Spleen (tissue), 11 donors: ENCODE measurements around the gene FBRS. TPM values are rescaled to one million over a fixed set of nuclear protein-coding genes. Genes with fewer than 3 reads are reported as not detected.
A peak's percentile ranks its signal among the peaks of the same experiment; 100 is the strongest.

Experiments
- DNase-seq: peaks from one replicate; pipeline ENCODE4 v3.0.0-alpha.2; 2020
- H3K27ac ChIP-seq, 8 donors: fragments of 200-600 bp; sonication (generic) in 7 of 8; 1 replicate in 4 of 8; 2 replicates in 4 of 8; pipeline versions ENCODE4 v1.5.0 to v1.8.0; 2016 to 2021; ENCODE audit warnings: inconsistent platforms in 4 of 8, mild to moderate bottlenecking in 4 of 8, moderate library complexity in 1 of 8
- H3K27me3 ChIP-seq, 7 donors: fragments of 200-600 bp; sonication (generic) in 6 of 7; replicated peaks in 1 of 7; 1 replicate in 4 of 7; 2 replicates in 3 of 7; pipeline versions ENCODE4 v1.5.0 to v1.8.0; 2016 to 2021; ENCODE audit warnings: inconsistent platforms in 3 of 7, mild to moderate bottlenecking in 1 of 7
- H3K36me3 ChIP-seq, 6 donors: fragments of 200-600 bp; sonication (generic) in 5 of 6; 1 replicate in 4 of 6; 2 replicates in 2 of 6; pipeline versions ENCODE4 v1.5.0 to v1.8.0; 2016 to 2021; ENCODE audit warnings: inconsistent platforms in 2 of 6
- H3K4me1 ChIP-seq, 6 donors: fragments of 200-600 bp; sonication (generic) in 5 of 6; 1 replicate in 3 of 6; 2 replicates in 3 of 6; pipeline versions ENCODE4 v1.5.0 to v1.8.0; 2016 to 2021; ENCODE audit warnings: inconsistent platforms in 3 of 6
- H3K4me3 ChIP-seq, 8 donors: fragments of 200-600 bp; sonication (generic) in 7 of 8; 1 replicate in 4 of 8; 2 replicates in 4 of 8; pipeline versions ENCODE4 v1.5.0 to v1.8.0; 2016 to 2021; ENCODE audit warnings: inconsistent platforms in 4 of 8, mild to moderate bottlenecking in 4 of 8, moderate library complexity in 2 of 8
- H3K9me3 ChIP-seq, 8 donors: fragments of 200-600 bp; sonication (generic) in 7 of 8; 1 replicate in 4 of 8; 2 replicates in 4 of 8; pipeline versions ENCODE4 v1.5.0 to v1.8.0; 2016 to 2021; ENCODE audit warnings: inconsistent platforms in 4 of 8
- POLR2A ChIP-seq, 3 donors: fragments of 450-650 bp; IDR thresholded peaks; one replicate each; pipeline ENCODE4 v1.5.1; 2017; ENCODE audit warnings: antibody characterized with exemption in 3 of 3, mild to moderate bottlenecking in 1 of 3
- POLR2AphosphoS5 ChIP-seq, 3 donors: sonication (generic); formaldehyde crosslinking; IDR thresholded peaks; one replicate each; pipeline ENCODE4 v1.5.1; 2017; ENCODE audit warnings: antibody characterized with exemption in 3 of 3
- WGBS, 5 donors: extraction: QIAGEN DNeasy Blood & Tissue Kit in 3 of 5; methylation state at CpG; one replicate each; pipeline versions ENCODE4 v1.1.5 to v1.1.7; 2013 to 2018; 5-methylcytosine and 5-hydroxymethylcytosine counted together
- intact Hi-C: fragments of 100-400 bp; cut with DNase I; formaldehyde crosslinking; loops from one replicate; pipeline ENCODE4 v1.15.0; 2023; ENCODE audit warnings: low total_unique reads
- polyA plus RNA-seq, 3 donors: library from polyadenylated mRNA; stranded (reverse); fragments of 200-250 nt; gene quantifications; one replicate each; pipeline ENCODE4 v1.2.1, GENCODE V29; 2013
- total RNA-seq, 7 donors: library from RNA; depleted of rRNA in 3 of 7; stranded (reverse); fragments of >200 nt in 3 of 7; fragmentation: NEBNext Ultra II Directional in 4 of 7; extraction: Animal tissue kit (Norgen Biotek cat#: 25700) in 4 of 7; gene quantifications; one replicate each; pipeline versions ENCODE4 v1.1.0 to v1.2.1, GENCODE V29; 2016 to 2021
- TF ChIP-seq, protein P1 (sequence below), 11 experiments: fragments of 200-600 bp in 7 of 11; fragments of 450-650 bp in 4 of 11; sonication (generic) in 4 of 11; IDR thresholded peaks in 8 of 11; conservative IDR thresholded peaks in 3 of 11; 1 replicate in 7 of 11; 2 replicates in 4 of 11; pipeline versions ENCODE4 v1.4.0 to v1.8.0; 2016 to 2021; ENCODE audit warnings: antibody characterized with exemption in 11 of 11, inconsistent platforms in 4 of 11, mild to moderate bottlenecking in 1 of 11
- donor health status: healthy with polysubstance abuse.
- donor health status: DM: no; HTN: no; CAD: no; lungs with moderate emphysema.
- donor health status: DM: no; HTN: no; CAD: no.
- donor health status: Bipolar disorder and iron deficiency.
- donor health status: healthy.
- donor health status: DM: no; HTN: no; CAD: no.
- donor health status: DM: yes; HTN: yes; CAD: no.

Gene FBRS
- total and polyA plus RNA-seq, 10 donors: 25.8 to 118 (median 76.1) TPM

DNA sequence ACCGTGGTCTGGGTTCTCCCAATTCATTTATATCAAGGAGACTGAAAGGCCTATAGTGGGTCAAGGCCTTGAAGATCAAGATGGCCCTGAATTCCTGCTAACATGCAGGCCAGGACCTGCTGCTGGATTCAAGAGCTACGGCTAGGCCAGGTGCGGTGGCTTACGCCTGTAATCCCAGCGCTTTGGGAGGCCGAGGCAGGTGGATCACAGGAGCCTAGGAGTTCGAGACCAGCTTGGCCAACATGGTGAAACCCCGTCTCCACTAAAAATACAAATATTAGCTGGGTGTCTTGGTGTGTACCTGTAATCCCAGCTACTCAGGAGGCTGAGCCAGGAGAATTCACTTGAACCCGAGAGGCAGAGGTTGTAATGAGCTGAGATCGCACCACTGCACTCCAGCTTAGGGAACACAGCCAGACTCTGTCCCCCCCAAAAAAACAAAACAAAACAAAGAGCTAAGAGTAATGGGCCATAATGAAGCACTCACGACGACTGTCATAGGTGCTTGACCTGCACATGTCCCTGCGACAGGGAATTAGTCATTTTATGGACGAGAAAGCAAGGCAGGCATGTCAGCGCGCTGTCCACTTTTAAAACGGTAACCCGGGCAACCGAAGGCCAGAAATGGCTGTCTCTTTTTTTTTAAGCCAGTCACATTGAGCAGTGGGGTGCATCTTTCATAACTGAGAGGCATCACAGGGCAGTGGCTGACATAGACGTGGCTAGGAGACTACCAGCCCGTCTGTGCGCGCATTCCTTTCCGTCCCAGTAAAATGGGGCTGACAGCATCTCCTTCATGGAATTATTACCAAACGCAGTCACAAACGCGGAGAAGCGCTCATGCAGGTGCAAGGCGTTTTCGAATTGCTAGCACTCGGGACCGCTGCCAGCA is 1.0 kb upstream of the FBRS start:
- peak overlapping the region; percentile 43 to 100 (median 99) for H3K27ac ChIP-seq
- intact Hi-C loops: loop anchor here (5.0 kb wide), 1 partner anchor 35 kb away; no protein-coding TSS in a partner anchor
- peaks cover 0 to 67% (median 51%) of the 10 kb centered on the region in 6 donors for H3K36me3 ChIP-seq
- TF ChIP-seq POLR2A (IDR thresholded peaks at IDR 0.05) (no peak), POLR2AphosphoS5 (IDR thresholded peaks at IDR 0.05) (peak in 1 of 3 donors; percentile 1)
- no peaks in the 10 kb centered on the region for H3K9me3 ChIP-seq
- no peaks in the 10 kb centered on the region for H3K27me3 ChIP-seq
- peaks cover 25 to 72% (median 50%) of the 10 kb centered on the region in 6 donors for H3K4me1 ChIP-seq
- DNase-seq: peak; percentile 77
- WGBS, 5 donors: 39 to 71% (median 43%) methylated on average over 19 to 32 of the region's 32 CpGs
- peak overlapping the region in 7 of 8 donors; percentile 29 to 93 (median 51) for H3K4me3 ChIP-seq

DNA sequence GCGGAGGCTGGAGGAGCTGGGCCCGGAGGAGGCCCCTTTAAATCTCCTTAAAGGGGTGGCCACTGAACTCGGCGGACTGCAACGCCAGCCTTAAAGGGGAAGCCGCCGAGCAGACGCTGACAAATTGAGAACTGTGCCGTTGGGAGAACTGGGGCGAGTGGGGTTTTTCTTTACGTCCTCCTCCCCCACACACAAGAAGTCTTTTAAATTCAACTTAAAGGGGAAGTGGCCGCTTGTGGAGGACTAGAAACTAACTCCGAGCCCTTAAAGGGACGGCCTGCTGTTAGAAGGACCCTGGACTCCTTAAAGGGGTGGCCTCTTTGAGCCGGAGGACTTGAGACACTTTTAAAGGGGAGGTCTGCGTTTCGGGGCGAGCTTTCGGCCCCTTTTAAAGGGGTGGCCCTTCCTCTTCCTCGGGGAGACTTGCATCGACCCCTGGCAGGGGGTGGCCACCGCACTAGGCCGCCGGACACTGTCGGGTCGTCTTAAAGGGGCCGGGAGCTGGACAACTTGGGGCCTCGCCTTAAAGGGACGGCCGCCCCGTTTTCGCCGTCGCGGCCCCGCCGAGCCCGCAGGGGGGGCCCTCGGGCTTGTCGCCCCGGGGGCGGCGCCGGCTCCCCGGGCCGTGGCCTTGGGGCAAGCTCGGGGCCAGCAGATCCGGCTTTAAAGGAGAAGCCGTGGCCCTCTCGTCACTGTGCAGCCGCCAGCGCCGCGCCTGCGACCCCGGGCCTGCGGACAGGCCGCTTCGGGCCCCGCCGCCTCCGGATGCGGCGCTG is 688 bp downstream of the FBRS start:
- H3K27ac ChIP-seq: peak overlapping the region; percentile 97 to 100 (median 99)
- H3K9me3 ChIP-seq: no peaks in the 10 kb centered on the region
- peak; percentile 95 for DNase-seq
- peak overlapping the region; percentile 74 to 93 (median 83) for H3K4me3 ChIP-seq
- WGBS, 5 donors: 0 to 1% (median 0%) methylated on average over 43 to 64 of the region's 64 CpGs
- H3K27me3 ChIP-seq: no peaks in the 10 kb centered on the region
- H3K4me1 ChIP-seq: peaks cover 27 to 72% (median 56%) of the 10 kb centered on the region in 6 donors
- TF ChIP-seq, protein P1, sequence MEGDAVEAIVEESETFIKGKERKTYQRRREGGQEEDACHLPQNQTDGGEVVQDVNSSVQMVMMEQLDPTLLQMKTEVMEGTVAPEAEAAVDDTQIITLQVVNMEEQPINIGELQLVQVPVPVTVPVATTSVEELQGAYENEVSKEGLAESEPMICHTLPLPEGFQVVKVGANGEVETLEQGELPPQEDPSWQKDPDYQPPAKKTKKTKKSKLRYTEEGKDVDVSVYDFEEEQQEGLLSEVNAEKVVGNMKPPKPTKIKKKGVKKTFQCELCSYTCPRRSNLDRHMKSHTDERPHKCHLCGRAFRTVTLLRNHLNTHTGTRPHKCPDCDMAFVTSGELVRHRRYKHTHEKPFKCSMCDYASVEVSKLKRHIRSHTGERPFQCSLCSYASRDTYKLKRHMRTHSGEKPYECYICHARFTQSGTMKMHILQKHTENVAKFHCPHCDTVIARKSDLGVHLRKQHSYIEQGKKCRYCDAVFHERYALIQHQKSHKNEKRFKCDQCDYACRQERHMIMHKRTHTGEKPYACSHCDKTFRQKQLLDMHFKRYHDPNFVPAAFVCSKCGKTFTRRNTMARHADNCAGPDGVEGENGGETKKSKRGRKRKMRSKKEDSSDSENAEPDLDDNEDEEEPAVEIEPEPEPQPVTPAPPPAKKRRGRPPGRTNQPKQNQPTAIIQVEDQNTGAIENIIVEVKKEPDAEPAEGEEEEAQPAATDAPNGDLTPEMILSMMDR (IDR thresholded peaks at IDR 0.05 in 8 of 11, conservative IDR thresholded peaks at IDR 0.05 in 3 of 11): peak in 3 of 11 experiments; percentile 14 to 41 (median 23)
- TF ChIP-seq POLR2AphosphoS5 (IDR thresholded peaks at IDR 0.05): peak in 1 of 3 donors; percentile 16
- peak in 1 of 3 donors; percentile 19 for TF ChIP-seq POLR2A (IDR thresholded peaks at IDR 0.05)
- peaks cover 0 to 67% (median 52%) of the 10 kb centered on the region in 6 donors for H3K36me3 ChIP-seq
- intact Hi-C loops: loop anchor here (5.0 kb wide), 1 partner anchor 33 kb away; no protein-coding TSS in a partner anchor

DNA sequence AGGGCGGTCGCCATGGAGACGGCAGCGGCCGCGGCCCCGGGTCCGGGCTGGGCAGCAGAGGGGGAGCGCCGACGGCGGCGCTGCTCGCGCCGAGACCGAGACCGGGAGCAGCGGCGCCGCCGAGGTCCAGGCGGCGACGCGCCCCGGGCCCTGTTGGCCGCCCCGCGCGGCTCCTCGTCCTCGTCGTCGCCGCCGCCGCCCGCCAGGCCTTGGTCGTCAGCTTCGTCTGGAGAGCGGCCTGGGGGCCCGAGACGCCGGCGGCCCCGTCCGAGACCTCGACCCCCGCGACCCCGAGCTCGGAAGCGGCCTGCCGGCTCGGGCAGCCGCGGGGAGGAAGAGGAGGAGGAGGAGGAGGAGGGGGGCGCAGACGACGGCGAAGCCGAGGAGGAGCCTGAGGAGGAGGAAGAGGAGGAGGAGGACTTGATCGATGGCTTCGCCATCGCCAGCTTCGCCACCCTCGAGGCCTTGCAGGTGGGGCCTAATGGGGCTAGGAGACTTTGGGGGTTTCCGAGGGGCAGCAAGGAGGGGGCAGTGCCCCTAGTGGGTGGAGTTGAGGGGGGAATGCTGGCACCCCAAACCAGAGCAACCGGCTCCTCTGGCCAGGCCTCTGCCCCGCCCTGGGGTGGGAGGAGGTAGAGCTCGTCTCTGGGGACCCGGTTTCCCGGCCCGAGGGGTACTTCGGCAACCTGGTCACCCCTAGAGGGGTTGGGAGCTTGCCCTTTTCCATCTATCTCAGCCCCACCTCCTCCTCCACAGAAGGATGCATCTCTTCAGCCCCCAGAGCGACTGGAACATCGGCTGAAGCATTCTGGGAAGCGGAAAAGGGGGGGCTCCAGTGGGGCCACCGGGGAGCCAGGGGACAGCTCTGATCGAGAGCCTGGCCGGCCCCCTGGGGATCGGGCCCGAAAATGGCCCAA is 1.5 kb downstream of the FBRS start:
- Histone ChIP-seq H3K4me3 (peak overlapping the region; percentile 74 to 93 (median 83)), H3K9me3 (no peaks in the 10 kb centered on the region), H3K27ac (peak overlapping the region; percentile 97 to 100 (median 99)), H3K27me3 (no peaks in the 10 kb centered on the region), H3K36me3 (peaks cover 0 to 67% (median 51%) of the 10 kb centered on the region in 6 donors), H3K4me1 (peaks cover 27 to 72% (median 61%) of the 10 kb centered on the region in 6 donors)
- WGBS, 5 donors: 0 to 1% (median 1%) methylated on average over 43 to 84 of the region's 84 CpGs
- intact Hi-C loops: loop anchor here (5.0 kb wide), 1 partner anchor 33 kb away; no protein-coding TSS in a partner anchor
- TF ChIP-seq POLR2A (IDR thresholded peaks at IDR 0.05): no peak
- peak in 2 of 3 donors; percentile 59 to 64 for TF ChIP-seq POLR2AphosphoS5 (IDR thresholded peaks at IDR 0.05)
- TF ChIP-seq, protein P1 (IDR thresholded peaks at IDR 0.05 in 8 of 11, conservative IDR thresholded peaks at IDR 0.05 in 3 of 11): peak in 3 of 11 experiments; percentile 3 to 37 (median 22)
- peak; percentile 94 for DNase-seq
